ENCODE data around the gene C1QTNF1.

DNA sequence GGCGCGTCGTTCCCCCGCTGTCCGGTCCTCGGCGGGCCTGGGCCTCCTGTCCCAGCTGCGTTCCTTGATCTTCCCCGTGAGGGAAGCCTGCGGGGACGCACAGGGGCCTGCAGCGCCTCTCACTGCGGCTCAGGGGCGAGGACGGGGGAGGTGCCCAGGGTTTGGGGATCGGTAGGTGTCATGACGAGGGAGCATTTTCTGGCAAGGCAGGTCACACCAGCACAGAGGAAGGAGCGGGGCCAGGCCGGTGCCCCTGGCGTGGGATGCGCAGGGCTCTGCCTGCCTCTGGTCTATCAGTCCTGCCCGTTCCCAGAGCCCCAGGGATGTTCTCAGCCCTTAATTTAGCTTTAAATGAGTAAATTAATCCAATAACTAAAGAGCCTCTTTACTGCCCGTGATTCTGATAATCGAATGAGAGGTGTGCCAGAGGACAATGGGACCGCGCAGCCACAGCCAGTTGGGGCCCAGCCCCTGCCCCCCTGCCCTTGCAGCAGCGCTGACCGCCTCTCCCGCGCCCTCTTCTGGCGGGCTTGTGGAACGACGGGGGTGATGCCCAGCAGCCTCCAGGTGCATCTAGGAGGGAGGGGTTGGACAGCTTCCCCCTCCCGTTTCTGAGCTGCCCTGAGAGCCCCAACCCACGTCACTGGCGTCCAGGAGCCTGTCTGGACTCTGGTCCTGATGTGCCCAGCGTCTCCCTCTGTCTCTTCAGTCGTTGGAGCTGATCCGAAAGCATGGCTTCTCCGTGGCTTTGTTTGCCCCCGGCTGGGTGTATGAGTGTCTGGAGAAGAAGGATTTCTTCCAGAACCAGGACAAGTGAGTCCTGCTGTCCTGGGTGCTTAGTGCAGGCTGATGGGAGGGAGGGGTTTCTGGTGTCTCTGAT lies 58.6 kb downstream of the C1QTNF1 start:
- TF ChIP-seq CTCF (IDR thresholded peaks at IDR 0.05): peak; percentile 98
- peak; percentile 8 for TF ChIP-seq CHD2 (IDR thresholded peaks at IDR 0.05; ENCODE audit: low read length, partially characterized antibody)
- TF ChIP-seq RFX5 (IDR thresholded peaks at IDR 0.05; ENCODE audit: low read length): no peak
- TF ChIP-seq, protein P1, sequence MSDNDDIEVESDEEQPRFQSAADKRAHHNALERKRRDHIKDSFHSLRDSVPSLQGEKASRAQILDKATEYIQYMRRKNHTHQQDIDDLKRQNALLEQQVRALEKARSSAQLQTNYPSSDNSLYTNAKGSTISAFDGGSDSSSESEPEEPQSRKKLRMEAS (IDR thresholded peaks at IDR 0.05; ENCODE audit: low read depth): no peak
- no peak for TF ChIP-seq POLR2AphosphoS5 (IDR thresholded peaks at IDR 0.05; ENCODE audit: low read depth, low read length)
- TF ChIP-seq YY1 (IDR thresholded peaks at IDR 0.05; ENCODE audit: low read depth): no peak

All from SK-N-SH (cell line).